Limb (tissue), 2 donors: ENCODE results near the gene TFCP2.
"Not testable (repeated sequence)": the region's sequence is repeated elsewhere in the genome, so short reads cannot be mapped to it uniquely, and the experiment has no call there.

ENCODE experiments used
- DNase-seq, 2 donors: peaks; one replicate each; pipeline ENCODE4 v3.0.0-alpha.2; 2016; ENCODE audit errors: extremely low spot score in 2 of 2

Gene TFCP2

DNA sequence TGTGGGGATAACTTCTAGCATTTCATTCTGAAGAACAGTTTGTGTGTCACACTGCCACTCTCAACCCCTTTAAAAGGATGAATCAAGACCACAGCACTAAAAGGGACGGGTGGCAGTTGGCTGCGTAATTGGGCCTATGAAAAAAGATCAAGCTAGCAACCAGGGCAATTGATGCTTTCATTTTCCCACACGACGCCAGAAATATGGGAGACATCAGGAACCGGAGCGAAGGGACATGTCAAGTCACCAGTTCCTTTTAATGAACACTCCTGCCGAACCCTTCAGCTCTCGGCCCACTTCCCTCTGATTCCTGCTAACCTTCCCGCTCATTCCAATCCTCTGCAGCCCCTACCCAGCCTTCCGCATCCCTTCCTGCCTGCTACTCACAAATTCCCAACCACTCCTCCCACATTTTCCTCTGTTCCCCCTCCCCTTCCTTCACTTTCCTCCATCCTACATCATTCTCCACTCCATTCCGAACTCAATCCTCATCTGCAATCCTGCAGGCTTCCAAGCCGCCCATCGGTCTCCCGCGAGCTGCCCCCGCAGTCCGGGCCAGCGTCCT is 90.3 kb downstream of the TFCP2 start:
- peak in 1 of 2 donors; percentile 52 for DNase-seq

DNA sequence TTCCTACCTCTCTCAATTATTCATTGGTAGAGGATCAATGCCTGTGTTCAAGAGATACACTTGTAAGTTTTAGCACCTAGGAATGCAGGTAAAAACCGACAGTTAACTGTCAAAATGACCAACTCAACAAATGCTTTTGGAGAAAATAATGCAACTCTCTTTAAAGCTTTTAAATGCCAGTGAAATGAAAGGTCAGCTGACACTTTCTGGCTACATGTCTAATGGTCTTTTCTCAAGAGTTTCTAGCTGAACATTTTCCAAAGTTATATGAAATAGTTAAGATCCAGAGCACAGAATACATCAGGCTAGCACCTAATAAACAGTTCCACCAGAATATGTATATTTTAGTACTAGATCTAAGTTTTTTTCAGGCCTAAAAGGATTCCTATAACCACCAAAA is 91.5 kb downstream of the TFCP2 start:
- DNase-seq: no peak

DNA sequence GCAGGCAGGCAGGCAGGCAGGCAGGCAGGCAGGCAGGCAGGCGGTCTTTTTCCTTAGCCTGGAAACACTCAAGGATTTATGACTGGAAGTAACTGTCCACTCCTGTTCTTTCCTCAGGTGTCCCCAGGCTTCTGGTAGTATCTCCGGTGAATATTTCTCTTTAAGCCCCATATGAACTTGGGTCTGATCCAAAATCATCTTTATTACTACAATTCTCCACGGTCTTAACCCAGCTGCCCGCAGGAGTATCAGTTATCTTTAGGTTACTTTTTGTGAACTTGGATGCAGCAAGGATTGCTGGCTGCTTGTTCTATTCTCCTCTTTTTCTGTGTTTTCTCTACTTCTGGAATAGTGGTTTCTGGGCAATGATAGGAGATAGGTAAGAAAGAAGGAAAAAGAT is 92.8 kb downstream of the TFCP2 start:
- DNase-seq: no peak

DNA sequence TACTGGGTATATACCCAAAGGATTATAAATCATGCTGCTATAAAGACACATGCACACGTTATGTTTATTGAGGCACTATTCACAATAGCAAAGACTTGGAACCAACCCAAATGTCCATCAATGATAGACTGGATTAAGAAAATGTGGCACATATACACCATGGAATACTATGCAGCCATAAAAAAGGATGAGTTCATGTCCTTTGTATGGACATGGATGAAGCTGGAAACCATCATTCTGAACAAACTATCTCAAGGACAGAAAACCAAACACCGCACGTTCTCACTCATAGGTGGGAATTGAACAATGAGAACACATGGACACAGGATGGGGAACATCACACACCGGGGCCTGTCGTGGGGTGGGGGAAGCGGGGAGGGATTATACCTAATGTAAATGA is 94.1 kb downstream of the TFCP2 start:
- not testable (repeated sequence) for DNase-seq

DNA sequence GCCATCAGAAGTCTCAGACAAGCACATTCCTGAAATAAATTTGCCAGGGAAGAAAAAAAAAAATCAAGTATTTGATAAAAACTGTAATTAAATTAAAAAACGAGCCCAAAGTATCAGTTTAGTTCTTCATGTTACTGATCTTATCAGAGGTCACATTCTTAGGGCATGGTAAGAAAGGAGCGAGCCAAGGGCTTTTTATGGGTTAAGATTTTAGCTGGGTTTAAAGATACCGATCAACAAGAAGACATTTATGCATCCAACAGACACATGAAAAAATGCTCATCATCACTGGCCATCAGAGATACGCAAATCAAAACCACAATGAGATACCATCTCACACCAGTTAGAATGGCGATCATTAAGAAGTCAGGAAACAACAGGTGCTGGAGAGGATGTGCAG is 94.6 kb downstream of the TFCP2 start:
- not testable (repeated sequence) for DNase-seq

DNA sequence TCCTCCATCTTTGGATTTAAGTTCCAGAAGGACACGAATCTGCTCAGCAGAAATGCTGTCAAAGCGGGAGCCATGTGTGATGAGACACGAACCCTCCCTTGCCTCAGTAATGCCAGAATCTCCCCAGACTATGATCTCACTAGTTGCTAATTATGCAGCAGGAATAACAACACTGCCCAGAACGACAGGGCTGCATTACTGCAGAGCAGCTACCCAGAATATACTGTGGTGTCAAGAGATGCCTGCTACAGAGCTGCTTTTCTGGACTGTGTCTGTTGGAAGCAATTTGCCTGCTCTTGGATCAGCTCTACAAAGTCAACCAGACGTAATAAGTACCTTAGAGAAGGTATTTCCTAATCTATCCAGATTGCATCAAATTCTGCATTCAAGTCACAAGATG is 95.0 kb downstream of the TFCP2 start:
- no peak for DNase-seq

DNA sequence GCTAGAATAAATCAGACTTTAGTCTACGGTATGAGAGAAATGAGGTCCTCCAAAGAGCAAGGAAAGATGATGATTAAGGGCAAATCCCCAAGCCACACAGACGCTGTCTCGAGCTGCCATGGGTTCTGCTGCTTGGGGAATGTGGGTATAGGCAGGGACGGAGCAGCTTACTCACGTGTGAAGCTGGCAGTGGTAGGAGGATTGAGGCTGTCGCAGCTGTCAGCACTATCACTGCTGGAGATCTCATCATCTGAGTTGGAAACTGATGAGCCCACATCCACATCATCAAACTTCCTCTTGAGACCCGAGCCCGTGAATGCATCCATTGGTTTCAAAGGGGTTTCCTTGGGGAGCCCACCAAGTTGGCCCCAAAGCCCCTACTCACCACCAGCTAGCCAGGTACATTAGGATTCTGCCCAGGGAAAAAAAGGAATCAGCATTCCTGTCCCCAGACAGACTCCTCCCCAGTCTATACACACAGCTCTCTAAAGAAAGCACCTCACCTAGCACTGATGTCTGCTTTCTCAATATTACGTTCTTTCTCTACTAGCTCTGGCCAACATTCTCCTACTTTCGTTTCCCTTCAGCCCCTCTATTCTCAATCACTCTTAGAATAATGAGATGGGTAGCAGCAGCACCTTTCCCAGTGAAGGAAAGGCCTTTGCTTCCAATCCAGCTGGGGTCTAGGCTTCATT is 96.6 kb downstream of the TFCP2 start:
- no peak for DNase-seq

DNA sequence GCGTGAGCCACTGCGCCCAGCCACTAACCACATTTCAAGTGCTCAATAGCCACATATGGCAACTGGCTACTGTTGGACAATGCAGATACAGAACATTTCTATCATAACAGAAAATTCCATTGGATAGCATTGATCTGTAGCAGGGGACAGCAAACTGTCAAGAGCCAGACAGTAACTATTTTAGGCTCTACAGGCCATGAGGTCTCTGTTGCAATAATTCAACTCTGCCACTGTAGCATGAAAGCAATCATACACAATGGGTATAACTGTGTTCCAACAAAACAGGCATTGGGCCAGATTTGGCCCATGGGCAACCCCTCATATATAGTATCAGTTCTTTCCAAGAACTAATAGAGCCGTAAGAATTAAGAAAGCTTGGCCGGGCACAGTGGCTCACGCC is 97.5 kb downstream of the TFCP2 start:
- DNase-seq: no peak

DNA sequence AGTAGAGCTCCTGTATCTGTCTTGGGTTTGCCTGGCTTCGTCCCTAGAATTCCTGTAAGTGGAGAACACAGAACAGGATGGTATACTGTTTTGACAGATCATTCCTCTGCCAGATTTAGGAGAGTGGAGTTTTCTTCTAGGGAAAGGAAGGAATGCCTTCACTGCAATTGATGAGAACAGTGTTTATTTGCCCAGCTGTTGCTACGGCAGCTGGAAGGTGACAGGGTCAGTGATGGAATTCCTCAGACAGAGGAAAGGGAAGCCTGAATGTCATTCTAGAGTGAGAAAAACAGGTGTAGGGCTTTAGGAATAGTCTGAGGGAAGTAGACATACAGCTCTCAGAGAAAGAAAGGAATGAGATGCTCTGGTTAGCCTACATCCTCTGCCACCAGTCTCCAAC is 101.3 kb downstream of the TFCP2 start:
- DNase-seq: peak in 1 of 2 donors; percentile 50

DNA sequence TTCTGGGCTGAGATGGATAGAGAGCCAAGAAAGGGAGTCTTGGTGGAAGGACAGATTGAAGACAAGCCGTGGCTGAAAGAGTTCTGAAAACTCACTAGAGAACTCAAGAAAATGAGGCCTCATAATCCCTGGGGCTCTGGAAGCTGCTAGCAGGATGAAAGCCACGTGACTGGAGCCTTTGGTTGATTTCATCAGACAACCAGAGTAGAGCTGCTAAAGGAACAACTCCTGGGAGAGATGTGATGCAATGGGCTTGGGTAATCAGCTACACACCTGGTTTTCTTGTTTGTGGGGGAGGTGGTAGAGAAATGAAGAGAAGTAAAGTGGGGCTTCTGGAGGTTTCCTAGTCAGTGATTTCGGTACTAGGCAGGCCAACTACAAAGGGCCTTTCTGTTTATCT is 102.9 kb downstream of the TFCP2 start:
- DNase-seq: no peak

DNA sequence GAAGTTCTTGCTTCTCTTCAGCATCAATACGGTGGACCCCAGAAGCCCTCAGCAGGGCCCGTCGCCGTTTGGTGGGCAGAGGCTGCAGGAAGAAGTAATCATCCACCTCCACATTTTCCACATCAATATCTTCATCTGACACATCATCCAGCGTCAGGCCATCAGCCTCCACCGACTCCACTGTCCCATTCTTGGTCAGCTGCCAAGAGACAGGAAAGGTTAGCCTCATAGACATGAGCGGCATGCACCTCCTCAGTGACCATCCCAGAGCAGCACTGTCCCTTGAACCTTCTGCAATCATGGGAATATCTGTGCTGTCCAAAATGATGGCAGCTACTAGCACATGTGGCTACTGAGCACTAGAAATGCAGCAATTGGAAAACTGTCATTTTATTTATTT is 105.2 kb downstream of the TFCP2 start:
- no peak for DNase-seq

DNA sequence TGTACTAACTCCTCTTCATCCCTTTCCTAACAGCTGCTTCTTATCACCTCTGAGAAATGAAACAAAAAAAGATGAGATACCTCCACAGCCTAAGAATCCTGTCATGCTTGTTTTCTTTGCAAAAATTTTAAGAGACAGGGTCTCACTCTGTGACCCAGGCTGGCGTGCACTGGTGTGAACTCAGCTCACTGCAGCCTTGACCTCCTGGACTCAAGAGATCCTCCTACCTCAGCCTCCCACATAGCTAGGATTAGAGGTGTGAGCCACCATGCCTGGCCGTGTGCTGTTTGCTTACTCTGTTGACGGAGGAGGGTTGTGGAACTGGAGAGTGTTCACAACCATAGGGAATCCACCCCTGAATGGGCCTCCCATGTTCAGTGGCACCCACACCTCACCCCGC is 105.7 kb downstream of the TFCP2 start:
- no peak for DNase-seq

DNA sequence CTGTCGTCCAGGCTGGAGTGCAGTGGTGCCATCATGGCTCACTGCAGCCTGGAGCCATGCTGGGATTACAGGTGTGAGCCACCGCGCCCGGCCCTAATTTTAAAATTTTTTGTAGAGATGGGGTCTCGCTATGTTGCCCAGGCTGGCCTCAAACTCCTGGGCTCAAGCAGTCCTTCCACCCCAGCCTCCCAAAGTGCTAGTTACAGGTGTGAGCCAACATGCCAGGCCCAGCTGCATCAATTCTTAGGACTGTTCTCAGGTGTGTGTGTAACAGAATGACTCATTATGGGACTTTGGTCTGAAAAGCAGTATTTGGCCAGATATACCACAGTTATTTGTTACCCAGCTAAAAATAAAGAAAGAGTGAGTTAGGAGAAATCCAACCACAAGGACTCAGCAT is 107.4 kb downstream of the TFCP2 start:
- no peak for DNase-seq

DNA sequence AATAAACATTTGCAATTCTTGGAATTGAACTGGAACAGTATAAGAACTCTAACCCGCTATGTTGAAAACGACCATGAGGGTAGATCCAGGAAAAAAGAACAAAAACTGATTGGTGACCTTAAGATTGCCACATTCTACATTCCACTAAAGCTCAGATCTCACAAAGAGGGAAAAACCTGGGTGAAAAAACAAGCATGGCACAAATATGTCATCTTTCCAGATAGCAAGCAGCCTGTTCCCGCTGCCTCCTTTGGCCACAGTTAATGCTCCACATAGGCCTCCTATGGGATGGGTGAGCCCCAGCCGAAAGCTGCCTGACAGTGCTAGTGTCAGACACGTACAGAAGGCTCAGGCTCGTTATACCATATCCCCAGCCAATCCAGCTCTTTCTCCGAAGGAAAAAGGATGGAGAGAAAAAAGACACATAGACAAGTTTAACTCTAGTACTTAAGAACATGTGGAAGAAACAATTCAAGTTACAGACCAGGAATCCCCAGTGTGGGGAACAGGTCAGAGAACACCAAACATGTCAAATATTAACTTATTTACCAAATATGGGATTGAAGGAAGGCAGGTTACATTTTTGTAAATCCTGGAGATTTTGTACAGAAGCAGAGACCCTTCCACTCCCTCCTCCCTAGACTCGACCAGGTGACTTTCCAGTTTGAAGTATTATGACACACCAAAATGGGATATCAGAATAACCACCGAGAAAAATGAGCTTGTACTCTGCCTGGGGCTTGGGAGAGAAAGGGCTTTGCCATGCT is 110.1 kb downstream of the TFCP2 start:
- no peak for DNase-seq

DNA sequence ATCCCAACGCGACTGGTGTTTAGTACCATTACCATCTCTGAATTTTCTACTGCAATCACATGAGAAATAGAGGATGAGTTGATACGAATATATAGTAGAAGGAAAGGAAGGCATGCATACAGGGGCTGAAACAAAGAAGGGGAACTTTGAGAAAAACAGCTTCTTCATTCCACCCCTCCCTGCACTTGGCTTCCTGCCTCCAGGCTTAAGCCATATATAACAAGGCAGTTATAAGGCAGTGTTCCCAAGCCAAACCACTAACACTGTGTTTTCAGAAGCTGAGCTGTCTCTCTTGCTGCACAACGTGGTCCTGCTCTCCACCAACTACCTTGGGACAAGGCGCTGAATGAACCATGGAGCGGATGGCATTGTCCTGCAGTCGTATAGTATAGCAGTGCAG is 113.8 kb downstream of the TFCP2 start:
- no peak for DNase-seq

DNA sequence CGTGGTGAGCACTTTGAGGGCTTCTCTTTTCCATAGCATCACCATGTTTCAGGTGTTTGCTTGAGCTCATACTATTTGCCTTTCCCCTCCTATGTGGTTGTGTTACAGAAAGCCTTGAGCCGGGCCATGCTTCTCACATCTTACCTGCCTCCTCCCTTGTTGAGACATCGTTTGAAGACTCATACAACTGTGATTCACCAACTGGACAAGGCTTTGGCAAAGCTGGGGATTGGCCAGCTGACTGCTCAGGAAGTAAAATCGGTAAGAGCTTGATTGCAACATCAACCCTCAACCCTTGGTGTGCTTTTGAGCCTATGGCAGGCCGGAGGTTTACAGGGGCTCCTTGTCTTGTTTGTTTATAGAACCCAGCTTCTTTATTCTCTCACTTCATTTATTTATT is 116.7 kb downstream of the TFCP2 start:
- DNase-seq: no peak

DNA sequence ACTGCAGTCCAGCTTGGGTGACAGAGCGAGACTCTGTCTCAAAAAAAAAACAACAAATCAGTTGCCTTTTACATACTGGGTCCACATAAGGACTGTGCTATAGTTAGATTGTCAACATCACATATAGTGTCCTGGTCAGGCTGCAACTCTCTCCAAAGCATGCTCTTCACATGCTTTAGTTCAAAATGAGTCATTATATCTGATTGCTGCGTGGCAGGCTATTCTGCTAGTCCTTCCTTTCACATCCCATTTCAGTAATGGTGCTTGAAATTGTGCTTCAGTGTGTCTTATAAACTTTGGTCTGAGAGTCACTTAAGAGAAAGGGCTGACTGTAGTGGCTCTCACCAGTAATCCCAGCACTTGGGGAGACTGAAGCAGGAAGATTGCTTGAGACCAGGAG is 117.9 kb downstream of the TFCP2 start:
- no peak for DNase-seq

DNA sequence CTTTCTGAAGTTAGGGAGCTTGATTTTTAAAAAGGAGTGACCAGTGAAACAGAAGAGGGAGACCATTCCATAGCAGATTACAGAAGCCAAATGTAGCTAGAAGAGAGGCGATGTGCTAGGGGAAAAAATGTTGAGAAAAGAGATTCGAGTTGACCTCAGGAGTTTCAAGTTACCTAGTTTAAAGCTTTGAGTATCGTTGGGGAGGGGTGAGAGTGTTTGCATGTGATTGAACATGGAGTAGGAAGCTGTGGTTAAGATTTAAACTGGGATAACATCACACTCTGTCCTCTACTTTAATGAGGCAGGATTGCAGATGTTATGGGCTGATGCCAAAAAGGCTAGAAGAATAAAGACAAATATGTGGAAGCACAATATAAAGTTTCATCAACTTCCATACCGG is 121.1 kb downstream of the TFCP2 start:
- no peak for DNase-seq

DNA sequence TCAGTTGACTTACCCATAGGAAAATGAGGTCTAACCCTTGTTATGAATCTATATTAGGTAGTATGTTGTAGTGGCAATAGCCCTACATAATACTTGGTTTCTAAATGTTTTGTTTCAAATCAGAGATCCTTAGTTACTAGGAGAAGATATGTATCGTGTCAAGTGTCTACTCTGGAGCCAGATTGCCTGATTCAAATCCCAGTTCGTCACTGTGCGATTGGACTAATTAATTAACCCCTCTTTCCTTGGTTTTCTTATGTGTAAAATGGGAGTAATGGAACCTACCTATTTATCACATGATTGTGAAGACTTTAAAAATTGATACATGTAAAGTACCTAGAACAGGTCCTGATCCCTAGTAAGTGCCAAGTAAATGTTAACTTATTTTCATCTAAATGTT is 123.4 kb downstream of the TFCP2 start:
- no peak for DNase-seq

DNA sequence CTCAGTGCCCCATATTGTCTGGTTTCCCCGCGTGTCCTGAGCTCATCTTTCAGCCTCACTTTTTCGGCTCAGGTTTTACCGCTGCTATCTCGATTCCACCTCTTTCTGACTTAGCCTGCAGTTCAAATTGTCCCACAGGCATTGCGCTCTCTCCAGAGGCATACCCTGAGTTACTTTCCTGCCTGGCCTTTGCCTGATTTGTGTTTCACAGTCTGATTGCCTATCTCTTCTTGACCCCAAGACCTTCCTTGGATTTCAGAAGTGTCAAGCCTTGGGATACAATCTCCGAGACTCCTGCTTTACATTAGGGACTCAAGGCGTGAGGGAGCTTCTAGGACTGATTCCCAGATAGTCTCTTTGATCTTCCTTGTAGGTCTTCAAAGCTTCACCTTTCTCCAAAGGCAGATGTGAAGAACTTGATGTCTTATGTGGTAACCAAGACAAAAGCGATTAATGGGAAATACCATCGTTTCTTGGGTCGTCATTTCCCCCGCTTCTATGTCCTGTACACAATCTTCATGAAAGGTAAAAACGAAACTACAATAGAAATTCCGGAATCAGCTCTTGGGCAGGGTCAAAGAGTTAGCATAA is 124.2 kb downstream of the TFCP2 start:
- DNase-seq: no peak

DNA sequence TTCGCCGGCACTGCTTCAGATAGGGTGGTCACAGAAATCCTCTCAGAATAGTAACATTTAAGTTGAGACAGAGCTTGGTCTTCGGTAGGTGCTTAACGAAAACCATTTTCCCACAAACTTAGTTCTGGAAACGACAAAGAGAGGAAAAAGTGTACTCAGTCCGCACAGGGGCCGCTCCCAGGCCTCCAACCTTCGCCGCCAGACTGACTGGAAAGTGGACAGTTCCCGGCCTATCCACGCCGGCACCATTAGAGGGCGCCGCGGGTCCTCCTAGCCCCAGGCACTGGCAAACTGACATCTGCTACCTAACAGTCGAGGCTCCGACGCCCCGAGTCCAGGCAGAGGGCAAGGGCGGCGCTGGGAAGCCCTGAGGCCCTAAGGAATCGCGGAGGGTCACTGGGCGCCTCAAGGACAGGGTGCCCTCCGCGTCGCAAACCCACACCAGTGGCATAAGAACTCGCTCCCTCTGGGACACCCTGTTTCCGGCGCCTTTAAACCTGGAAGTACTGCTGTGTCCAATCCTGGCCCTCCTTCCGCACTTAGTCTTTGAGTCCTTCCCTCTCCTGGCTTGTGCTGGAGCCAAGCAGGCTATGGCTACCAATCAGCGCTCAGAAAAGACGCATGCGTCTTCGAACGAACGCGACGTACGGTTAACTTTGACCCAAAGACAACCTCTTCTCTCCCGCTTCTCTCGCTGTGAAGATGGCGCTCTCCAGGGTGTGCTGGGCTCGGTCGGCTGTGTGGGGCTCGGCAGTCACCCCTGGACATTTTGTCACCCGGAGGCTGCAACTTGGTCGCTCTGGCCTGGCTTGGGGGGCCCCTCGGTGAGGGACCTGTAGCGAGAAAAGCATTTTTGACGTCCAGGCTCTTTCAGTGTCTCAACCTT is 125.0 kb downstream of the TFCP2 start, which contains the start of gene LETMD1:
TSS of gene LETMD1 (plus strand) at position 673 of the 886 bp plus-strand sequence. CDS start at position 703, 30 bp downstream.
- peak; percentile 95 to 99 for DNase-seq
